Cortex of kidney (tissue), 1 donor: Measurements from ENCODE around the gene RBP2.
"Not testable (repeated sequence)": the region's sequence is repeated elsewhere in the genome, so short reads cannot be mapped to it uniquely, and the experiment has no call there.

Experiments used
- DNase-seq: peaks from one replicate; lab custom pipeline; 2025; lab: John Stamatoyannopoulos, UW

Gene RBP2

DNA sequence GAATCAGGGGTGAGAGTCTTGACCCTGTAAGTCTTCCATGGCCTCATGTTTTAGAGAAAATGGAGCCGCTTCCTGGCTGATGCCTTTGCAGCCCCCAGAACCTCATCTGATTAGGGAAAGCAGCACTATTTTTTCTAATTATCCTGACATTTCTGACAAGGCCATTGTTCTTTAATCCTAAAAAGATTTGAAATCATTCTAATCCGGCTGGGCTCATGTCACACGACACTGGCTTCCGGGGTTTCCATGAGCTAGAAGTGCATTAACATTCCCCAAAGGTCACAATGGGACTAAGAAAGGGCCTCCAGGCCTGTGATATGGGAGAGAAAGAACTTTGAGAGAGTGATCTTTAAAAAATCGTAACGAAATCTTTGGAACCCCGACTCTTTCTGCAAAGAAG lies 33.1 kb downstream of the RBP2 start:
- DNase-seq: no peak

- no peak for DNase-seq
Observed at GRCh38 chr3:139441656-139442055, 34.7 kb downstream of the RBP2 start.

DNA sequence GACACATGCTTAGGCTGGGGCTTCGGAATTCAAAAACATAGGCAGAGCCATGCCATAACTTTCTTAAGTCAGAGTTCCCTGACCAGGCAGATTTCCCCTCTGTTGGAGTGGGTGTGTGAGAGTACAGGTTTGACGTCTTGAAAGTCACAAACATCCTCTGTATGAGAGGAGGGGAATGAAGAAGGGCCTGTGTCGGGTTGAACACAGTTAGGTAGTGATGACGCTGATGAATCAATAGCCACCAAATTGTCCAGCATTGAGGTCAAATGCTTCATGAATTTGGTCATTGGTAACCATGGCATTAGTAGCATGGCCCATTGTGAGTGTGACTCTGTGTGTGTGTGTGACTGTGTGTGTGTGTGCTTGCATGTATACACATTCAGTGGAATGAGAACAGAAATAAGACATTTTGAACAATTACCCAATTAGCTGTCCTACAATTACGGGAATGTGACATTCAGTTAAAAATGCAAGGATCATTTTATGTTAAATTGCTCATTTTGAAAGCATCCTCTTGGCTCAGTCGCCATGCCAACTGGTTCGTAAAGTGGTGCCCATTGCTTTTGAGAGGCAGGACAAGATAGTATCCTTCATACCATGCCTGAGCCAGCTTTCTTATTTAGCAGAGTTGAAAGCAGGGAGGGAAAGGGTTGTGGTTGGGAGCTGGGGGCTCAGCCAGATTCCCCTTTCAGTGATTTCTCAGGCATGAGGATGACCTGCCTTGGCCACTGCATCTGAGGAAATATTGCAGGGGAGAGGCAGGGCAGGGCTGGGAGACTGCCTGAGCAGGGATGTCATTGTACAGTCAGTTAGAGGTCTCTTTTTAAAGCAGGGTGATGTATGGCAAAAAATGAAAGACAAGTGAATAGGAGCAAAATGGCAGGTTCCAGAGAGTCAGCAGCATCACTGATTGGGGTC lies 35.4 kb downstream of the RBP2 start:
- DNase-seq: no peak

DNA sequence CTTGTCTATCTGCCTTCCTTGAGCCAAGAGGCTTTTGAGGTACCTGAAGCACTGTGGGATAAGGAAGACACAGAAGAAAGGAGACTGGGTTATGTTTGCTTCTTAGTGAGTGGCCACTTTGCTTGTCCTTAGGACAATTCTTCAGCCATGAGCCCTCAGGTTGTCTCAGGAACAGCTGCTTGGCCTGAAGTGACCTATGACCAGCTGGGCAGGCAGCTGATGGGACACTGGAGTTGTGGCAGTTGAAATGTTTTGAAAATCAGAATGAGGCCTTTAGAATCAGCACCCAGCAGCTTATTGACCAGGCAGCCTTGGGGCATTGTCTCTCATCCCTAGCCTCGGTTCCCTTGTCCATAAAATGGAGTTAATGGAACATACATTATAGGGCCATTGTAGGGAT lies 37.0 kb downstream of the RBP2 start:
- DNase-seq: no peak

DNA sequence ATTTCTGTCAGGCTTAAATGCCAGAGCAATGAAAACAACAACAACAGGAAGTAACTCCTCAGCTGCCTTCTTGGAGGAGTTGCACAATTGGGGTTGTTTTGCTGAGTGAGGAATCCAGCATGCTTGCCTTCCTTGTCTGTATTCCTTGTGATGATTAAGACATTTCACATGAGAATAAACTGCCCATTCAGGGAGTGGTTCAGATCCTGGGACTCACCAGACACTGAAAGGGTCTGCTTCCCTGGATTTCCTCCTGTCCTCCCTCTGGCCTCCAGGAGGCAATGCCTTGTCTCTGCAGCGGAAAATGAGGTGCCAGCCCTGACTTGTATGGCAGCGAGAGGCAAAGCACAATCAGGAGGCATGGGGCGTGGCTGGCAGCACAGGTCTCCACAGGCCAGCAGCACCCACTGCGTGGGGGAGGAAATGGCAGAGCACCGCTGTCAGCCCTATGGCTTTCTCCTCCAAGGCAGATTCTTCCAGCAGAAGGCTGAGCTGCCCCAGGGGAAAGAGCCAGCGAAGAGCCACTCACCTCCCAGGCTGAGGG lies 41.5 kb downstream of the RBP2 start:
- DNase-seq: no peak

DNA sequence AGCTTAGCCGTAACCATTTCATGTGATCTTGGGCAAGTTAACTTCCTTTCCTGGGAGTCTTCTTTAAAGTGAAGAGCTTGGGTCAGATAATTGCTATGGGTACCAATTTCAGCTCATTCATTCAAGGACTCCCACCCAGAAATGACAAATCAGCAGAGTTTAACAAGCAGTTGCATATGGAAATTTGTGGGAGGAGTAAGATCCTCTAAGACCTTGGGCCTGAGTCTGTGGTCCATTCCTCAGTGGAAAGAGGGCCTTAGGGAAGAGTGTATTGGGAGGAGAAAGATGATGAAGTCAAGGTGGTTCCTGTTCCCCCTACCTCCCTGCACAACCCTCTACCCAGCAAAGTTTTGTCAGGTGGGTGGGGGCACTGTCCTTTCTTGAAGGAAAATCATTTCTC lies 42.1 kb downstream of the RBP2 start:
- DNase-seq: no peak

DNA sequence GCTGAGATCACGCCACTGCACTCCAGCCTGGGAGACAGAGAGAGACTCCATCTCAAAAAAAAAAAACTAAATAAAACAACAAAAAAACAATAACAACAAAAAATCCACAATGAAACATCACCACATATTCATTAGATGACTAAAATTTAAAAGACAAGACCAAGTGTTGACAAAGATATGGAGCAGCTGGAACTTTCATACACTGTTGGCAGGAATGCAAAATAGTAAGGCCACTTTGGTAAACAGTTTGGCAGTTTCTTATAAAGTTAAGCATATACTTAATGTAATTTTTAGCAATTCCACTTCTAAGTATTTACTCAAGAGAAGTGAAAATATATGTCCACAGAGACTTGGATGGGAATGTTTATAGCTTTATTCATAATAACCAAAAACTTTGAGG lies 43.2 kb downstream of the RBP2 start:
- DNase-seq: no peak

GRCh38 chr3:139430493-139430892 lies 45.8 kb downstream of the RBP2 start:
- no peak for DNase-seq

GRCh38 chr3:139427283-139428060 lies 48.8 kb downstream of the RBP2 start:
- DNase-seq: no peak

DNA sequence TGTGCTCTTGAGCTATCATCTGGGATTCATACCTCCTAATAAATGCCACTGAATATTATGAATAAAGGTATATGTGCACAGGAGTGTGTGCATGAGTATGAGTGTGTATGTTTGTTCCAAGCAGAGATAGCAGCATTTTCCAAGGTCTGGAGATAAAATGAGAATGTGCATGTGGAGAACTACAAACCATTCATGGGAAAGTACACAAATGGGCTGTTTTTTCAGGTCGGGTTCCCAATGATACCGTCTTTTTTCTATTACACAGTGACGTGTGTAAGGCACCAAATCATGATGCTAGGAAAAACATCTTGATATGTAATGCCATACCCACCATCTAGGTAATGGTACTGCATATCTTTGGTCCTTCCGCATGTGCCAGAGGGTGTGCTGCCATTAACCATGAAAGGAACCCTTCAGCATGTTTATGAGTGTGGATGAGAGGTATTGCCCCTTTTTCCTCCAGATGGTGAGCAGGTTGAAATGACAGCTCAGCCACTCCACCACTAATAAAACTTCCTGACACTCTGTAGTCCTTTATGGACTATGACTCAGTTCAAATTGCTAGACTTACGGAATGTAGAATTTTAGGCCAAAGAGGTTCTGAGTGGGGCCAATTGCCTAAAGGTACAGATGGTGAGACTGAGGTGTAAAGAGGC lies 50.4 kb downstream of the RBP2 start:
- DNase-seq: no peak

- DNase-seq: no peak
Observed at GRCh38 chr3:139423232-139423631, 53.1 kb downstream of the RBP2 start.

- no peak for DNase-seq
Observed at GRCh38 chr3:139421460-139421859, 54.9 kb downstream of the RBP2 start.

DNA sequence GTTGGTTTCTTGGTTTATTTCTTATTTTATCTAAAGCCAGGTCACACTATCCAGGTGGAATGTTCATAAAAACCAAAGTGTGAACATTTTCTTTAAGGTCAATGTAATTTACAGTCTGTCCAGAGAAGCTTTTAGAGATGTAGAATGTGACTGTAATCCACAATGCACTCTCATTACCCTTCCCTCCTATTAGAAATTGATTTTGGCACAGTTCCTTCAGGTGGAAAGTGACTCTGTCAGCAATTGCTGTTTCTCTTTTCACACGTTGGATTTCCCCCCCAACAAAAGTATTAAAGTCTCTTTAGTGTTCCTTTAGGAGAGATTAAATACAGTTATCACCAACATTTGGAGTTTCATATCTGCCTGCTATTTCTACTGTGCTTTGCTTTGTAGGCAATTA lies 55.3 kb downstream of the RBP2 start:
- DNase-seq: no peak

GRCh38 chr3:139418144-139418543 lies 58.2 kb downstream of the RBP2 start:
- DNase-seq: no peak

DNA sequence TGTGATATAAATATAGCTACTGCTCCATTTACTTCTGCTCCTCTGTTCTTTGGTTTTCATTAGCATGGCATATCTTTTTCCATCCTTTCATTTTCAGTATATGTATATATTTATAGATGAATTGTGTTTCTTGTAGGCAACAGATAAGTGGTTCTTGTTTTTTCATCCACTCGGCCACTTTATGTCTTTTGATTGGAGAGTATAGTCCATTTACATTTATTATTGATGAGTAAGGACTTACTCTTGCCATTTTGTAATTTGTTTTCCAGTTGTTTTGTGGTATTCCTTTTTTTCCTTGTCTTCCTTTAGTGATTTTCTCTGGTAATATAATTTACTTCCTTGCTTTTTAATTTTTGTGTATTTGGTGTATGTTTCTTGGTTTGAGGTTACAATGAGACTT lies 60.0 kb downstream of the RBP2 start:
- DNase-seq: no peak

GRCh38 chr3:139414608-139415224 lies 61.6 kb downstream of the RBP2 start:
- DNase-seq: no peak

DNA sequence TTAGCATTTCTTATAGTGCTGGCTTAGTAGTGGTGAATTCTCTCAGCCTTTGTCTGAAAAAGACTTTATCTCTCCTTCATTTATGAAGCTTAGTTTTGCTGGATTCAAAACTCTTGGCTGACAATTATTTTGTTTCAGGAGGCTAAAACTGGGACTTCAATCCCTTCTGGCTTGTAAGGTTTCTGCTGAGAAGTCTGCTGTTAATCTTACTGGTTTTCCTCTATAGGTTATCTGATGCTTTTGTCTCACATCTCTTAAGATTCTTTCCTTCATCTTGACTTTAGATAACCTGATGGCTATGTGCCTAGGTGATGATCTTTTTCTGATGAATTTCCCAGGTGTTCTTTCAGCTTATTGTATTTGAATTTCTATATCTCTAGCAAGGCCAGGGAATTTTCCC lies 63.4 kb downstream of the RBP2 start:
- DNase-seq: not testable (repeated sequence)
